ENCODE data around the gene ZNF213. TPM values are rescaled to one million over a fixed set of nuclear protein-coding genes. Genes with fewer than 3 reads are reported as not detected.

The ZNF213 gene
- polyA plus RNA-seq, 3 donors: 1.5 to 2.6 (median 1.8) TPM

DNA sequence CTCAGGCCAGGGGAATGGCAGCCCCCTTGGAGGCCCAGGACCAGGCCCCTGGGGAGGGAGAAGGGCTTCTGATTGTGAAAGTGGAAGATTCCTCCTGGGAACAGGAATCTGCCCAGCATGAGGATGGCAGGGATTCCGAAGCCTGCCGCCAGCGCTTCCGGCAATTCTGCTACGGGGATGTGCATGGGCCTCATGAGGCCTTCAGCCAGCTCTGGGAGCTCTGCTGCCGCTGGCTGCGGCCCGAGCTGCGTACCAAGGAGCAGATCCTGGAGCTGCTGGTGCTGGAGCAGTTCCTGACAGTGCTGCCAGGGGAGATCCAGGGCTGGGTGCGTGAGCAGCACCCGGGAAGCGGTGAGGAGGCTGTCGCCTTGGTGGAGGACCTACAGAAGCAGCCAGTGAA lies 2.4 kb downstream of the ZNF213 start:
- H3K79me2 ChIP-seq (ENCODE audit: insufficient read depth, low read length): peaks cover 39% of the 10 kb centered on the region
- H3K4me3 ChIP-seq (replicated peaks in 1 of 3; ENCODE audit: low read depth in 2 of 3, low read length in 3 of 3): no peak overlapping the region
- intact Hi-C loops (cut with micrococcal nuclease): no loop called here
- H3K4me2 ChIP-seq (replicated peaks; ENCODE audit: extremely low read depth, low read length, poor library complexity, severe bottlenecking): no peak overlapping the region
- Mint-ChIP-seq H3K4me1 (peaks cover 24% of the 10 kb centered on the region), H3K9me3 (no peaks in the 10 kb centered on the region), H3K36me3 (peaks cover 42 to 53% of the 10 kb centered on the region in 2 donors), H3K27ac (peak overlapping the region in 1 of 7 donors; percentile 68), H3K27me3 (ENCODE audit: low read depth in 3 of 3) (peaks cover 0 to 2% (median 2%) of the 10 kb centered on the region in 3 donors), H3K4me3 (no peak overlapping the region)
- no peaks in the 10 kb centered on the region for H3K9me3 ChIP-seq (replicated peaks in 1 of 2; ENCODE audit: control insufficient read depth in 1 of 2, insufficient read depth in 1 of 2, low read length in 2 of 2)
- H2AFZ ChIP-seq (ENCODE audit: insufficient read depth, low read depth, low read length, poor library complexity, severe bottlenecking): no peak overlapping the region
- H4K20me1 ChIP-seq (ENCODE audit: insufficient read depth, low read length): peaks cover 4% of the 10 kb centered on the region
- no peak for TF ChIP-seq CTCF (IDR thresholded peaks at IDR 0.05)
- peaks cover 19 to 25% of the 10 kb centered on the region in 2 donors for H3K4me1 ChIP-seq (ENCODE audit: control insufficient read depth in 1 of 2, insufficient read depth in 2 of 2, low read length in 2 of 2)
- H3K27me3 ChIP-seq (ENCODE audit: control insufficient read depth in 2 of 2, insufficient read depth in 2 of 2, low read length in 2 of 2): no peaks in the 10 kb centered on the region
- no peak for DNase-seq
- WGBS (ENCODE audit: insufficient coverage): 98% methylated on average over 13 of the region's 13 CpGs
- peak overlapping the region; percentile 21 for H3K9ac ChIP-seq (ENCODE audit: insufficient read depth, low read length, poor library complexity, severe bottlenecking)
- H3K36me3 ChIP-seq (replicated peaks in 1 of 2; ENCODE audit: control insufficient read depth in 1 of 2, insufficient read depth in 2 of 2, low read length in 2 of 2): peaks cover 38 to 54% of the 10 kb centered on the region in 2 donors
- no peak overlapping the region for H3K27ac ChIP-seq (ENCODE audit: low read depth in 1 of 2, low read length in 2 of 2)

DNA sequence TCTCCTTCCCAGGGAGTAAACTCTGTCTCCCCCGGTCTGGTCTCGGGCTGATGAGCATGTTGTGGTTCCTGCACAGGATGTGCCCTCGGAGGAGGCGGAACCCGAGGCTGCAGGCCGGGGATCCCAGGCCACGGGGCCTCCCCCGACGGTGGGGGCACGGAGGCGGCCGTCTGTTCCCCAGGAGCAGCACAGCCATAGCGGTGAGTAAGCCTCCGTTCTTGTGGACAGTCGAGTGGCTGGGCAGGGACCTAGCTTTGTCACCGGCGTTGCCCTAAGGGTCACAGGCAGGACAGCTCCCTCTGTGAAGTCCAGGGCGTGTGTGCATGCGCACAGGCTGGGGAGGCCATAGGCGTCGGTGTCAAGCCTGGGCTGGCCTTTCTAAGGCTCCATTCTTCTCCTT lies 3.5 kb downstream of the ZNF213 start:
- Histone ChIP-seq H3K27ac (ENCODE audit: low read depth in 1 of 2, low read length in 2 of 2) (no peak overlapping the region), H3K9me3 (replicated peaks in 1 of 2; ENCODE audit: control insufficient read depth in 1 of 2, insufficient read depth in 1 of 2, low read length in 2 of 2) (no peaks in the 10 kb centered on the region), H3K36me3 (replicated peaks in 1 of 2; ENCODE audit: control insufficient read depth in 1 of 2, insufficient read depth in 2 of 2, low read length in 2 of 2) (peaks cover 42 to 64% of the 10 kb centered on the region in 2 donors), H3K4me2 (replicated peaks; ENCODE audit: extremely low read depth, low read length, poor library complexity, severe bottlenecking) (no peak overlapping the region), H3K4me1 (ENCODE audit: control insufficient read depth in 1 of 2, insufficient read depth in 2 of 2, low read length in 2 of 2) (peaks cover 17 to 23% of the 10 kb centered on the region in 2 donors), H3K79me2 (ENCODE audit: insufficient read depth, low read length) (peaks cover 29% of the 10 kb centered on the region), H4K20me1 (ENCODE audit: insufficient read depth, low read length) (peaks cover 4% of the 10 kb centered on the region), H3K27me3 (ENCODE audit: control insufficient read depth in 2 of 2, insufficient read depth in 2 of 2, low read length in 2 of 2) (no peaks in the 10 kb centered on the region), H3K9ac (ENCODE audit: insufficient read depth, low read length, poor library complexity, severe bottlenecking) (no peak overlapping the region), H2AFZ (ENCODE audit: insufficient read depth, low read depth, low read length, poor library complexity, severe bottlenecking) (no peak overlapping the region), H3K4me3 (replicated peaks in 1 of 3; ENCODE audit: low read depth in 2 of 3, low read length in 3 of 3) (no peak overlapping the region)
- H3K9me3 Mint-ChIP-seq: no peaks in the 10 kb centered on the region
- no peak for DNase-seq
- H3K27ac Mint-ChIP-seq: no peak overlapping the region
- WGBS (ENCODE audit: insufficient coverage): 86% methylated on average over 19 of the region's 21 CpGs
- H3K36me3 Mint-ChIP-seq: peaks cover 47 to 61% of the 10 kb centered on the region in 2 donors
- H3K4me3 Mint-ChIP-seq: no peak overlapping the region
- intact Hi-C loops (cut with micrococcal nuclease): no loop called here
- peaks cover 20% of the 10 kb centered on the region for H3K4me1 Mint-ChIP-seq
- TF ChIP-seq CTCF (IDR thresholded peaks at IDR 0.05): no peak
- H3K27me3 Mint-ChIP-seq (ENCODE audit: low read depth in 3 of 3): peaks cover 0 to 2% (median 2%) of the 10 kb centered on the region in 3 donors

Data from CD14-positive monocyte (primary cell).